NCI-H128 (cell line): Measurements from ENCODE around the gene PGP.
"Not testable (repeated sequence)": the region's sequence is repeated elsewhere in the genome, so short reads cannot be mapped to it uniquely, and the experiment has no call there.

Source experiments
- DNase-seq: peaks from one replicate; lab custom pipeline; 2025; ENCODE audit not compliant: unreplicated experiment; lab: John Stamatoyannopoulos, UW

The PGP gene

DNA sequence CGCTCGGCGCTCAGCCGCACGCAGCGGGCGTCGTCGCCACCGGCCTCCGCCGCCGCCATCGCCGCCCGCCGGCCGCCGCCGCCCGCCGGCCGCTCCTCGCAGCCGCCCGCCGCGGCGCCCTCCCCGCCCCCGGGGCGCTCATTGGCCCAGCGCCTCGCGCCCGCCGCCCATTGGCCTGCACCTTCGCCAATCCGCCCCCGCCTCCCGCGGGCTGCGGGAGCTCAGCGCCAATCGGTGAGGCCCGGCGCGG lies at the start of gene PGP:
Gene PGP (minus strand): TSS at position 122 of the 250 bp plus-strand sequence. CDS start 63 bp downstream, at position 59.
- DNase-seq = no peak

DNA sequence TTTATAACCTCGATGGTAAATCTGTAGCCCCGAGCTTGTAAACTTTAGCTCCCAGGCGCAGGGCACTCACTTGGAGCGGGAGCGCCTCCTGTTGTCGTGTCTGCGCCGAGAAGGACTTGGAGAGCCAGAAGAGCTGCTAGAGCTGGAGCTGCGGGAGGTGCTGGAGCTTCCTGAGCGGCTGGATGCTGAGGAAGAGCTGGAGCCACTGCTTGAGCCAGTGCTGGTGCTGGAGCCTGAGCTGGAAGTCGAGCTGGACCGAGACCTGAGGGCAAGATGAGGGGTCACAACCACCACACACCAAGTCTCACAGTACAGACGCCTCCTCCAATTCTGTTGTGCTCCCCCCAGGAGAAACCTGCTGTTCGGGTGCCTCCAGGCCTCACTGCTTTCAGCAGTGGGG lies 48.4 kb upstream of the PGP start:
- DNase-seq = not testable (repeated sequence)

GRCh38 chr16:2260250-2260649 lies 45.6 kb upstream of the PGP start:
- DNase-seq = no peak

- not testable (repeated sequence) for DNase-seq
Observed at GRCh38 chr16:2258530-2258929, 43.9 kb upstream of the PGP start.

DNA sequence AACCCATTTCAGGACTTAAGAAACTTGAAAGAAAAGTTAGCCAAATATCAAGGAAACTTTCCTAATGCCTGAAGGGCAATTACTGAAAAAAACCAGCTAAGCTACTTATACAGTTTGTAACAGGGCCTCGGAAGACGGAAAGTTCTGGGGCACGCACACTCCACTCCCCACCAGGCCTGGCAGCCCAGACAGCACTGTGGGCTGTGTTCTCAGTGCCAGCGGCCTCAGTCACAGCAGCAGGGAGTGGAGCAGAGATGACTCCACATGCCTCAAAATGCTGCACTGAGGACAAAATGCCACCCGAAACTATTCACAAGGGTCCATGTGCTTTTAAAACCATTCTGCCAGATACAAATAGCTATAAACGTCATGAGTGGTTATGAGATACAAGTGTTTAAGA lies 43.1 kb upstream of the PGP start:
- DNase-seq = no peak

- DNase-seq = no peak
Observed at GRCh38 chr16:2256531-2257140, 42.0 kb upstream of the PGP start.

DNA sequence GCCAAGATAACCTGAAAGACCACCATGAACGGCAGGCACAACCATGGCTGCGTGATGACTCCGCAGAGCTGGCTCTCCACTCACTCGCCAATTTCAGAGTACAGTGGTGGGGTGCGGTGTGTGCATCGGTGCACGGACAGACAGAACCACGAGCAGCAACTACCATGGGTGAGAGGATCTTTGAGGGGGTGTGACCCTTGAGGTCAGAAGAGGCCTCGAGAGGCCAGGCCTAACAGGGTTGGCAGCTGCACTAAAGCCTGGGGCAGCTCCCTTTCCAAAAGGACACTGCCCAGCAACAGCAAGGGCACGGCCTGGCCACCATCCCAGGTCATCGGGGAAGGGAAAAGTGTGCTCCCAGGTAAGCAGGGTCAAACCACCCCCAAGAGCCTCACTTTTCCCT lies 38.7 kb upstream of the PGP start:
- DNase-seq = no peak

- no peak for DNase-seq
Observed at GRCh38 chr16:2252806-2253148, 38.1 kb upstream of the PGP start.

- DNase-seq = peak; percentile 74
Observed at GRCh38 chr16:2251296-2252111, 36.9 kb upstream of the PGP start, which contains the start of gene ECI1. Gene ECI1 (minus strand): TSS chr16:2251587. CDS start chr16:2251566, 21 bp downstream.

- DNase-seq = no peak
Observed at GRCh38 chr16:2250652-2251295, 36.1 kb upstream of the PGP start.

DNA sequence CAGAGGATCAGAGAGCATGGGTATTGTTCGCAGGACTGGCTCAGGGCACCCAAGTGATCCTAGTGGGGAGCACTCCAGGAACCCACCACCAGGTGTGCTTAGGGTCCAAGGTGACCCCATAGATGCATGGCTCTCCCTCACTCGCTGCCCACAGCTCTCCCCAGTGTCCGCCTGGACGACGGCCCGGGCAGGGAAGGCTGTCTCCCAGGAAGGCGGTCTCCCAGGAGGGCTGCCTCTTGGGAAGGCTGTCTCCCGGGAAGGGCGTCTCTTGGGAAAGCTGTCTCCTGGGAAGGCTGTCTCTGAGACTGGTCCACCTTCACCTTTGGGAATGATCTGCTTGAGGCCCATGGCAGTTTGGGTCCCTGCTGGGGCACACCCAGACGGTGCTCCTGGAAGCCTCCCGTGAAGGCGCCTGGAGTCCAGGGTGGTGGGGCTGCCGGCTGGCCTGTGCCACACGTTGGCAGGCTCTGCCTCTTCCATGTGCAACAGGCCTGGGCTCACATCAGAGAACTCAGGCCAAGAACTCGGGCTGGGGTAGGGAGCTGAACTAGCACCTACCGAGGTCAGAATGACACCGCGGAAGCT lies 31.8 kb upstream of the PGP start:
- no peak for DNase-seq

DNA sequence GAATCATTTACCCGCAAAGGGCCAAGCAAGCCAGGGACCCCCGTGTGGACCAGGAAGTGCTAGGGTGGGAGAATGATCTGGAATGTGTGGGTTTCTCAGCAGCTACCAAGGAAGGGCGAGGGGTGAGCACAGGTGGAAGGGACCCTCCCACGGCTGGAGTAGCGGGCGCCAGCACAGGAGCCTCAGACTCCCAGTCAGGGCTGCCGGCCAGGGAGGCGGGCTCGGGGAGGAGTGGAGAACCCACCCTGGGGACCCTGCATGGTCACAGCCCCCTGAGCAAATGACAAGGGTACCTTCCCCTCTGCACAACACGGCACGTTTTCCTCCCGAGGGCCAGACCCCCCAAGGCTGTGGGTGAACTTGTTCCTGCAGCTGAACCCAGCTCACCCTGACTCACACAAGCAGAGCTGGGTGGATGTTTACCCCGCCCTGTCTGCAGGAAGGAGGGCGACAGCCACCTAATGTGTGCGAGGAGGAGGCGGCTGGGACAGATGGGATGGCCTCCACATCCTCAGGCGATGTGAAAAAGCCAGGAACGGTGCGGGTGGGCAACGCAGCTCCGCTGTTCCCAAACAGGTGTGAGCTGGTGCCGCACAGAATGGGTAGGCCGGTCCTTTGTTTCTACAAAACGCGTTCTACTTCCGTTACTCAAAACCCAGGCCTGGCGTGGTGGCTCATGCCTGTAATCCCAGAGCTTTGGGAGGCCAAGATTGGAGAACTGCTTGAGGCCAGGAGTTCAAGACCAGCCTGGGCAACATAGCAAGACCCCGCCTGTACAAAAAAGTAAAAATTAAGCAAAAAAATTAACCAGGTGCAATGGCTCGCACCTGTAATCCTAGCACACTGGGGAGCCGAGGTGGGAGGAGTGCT lies 30.5 kb upstream of the PGP start:
- no peak for DNase-seq

DNA sequence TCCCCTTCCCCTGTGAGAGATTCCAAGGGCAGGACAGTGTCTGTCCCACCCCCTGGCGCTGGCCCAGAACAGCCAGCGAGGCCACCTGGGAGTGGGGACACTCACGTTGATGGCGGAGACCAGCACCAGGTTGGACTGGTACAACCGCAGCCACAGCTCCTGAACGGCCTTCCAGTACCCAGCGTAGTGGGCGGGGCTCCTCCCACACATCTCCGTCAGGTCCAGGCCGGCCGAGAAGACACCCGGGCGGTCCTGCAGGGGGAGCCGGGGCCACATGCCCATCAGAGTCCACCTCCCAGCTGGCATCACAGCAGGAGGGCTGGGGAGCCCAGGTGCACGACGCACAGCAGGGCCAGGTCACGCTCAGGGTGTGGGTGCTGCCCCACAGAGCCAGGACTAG lies 29.7 kb upstream of the PGP start:
- no peak for DNase-seq

DNA sequence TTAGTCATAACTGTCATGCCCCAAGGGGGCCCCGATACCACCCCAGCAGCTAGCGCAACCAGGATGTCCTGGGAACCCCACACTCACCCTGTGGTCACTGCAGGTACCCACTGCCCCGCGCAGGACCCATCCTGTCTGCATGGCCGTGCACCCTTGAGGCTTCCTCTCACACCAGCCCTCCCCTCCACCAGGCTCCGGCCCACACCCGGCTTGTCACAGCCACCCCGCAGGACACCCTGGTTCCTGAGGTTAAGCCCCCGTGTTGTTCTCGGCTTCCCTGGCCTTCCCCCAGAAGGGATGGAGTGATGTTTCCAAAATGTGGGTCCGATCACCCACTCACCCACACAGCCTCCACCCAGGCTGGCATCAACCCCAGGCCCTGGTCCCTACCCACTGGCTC lies 29.1 kb upstream of the PGP start:
- DNase-seq = no peak

DNA sequence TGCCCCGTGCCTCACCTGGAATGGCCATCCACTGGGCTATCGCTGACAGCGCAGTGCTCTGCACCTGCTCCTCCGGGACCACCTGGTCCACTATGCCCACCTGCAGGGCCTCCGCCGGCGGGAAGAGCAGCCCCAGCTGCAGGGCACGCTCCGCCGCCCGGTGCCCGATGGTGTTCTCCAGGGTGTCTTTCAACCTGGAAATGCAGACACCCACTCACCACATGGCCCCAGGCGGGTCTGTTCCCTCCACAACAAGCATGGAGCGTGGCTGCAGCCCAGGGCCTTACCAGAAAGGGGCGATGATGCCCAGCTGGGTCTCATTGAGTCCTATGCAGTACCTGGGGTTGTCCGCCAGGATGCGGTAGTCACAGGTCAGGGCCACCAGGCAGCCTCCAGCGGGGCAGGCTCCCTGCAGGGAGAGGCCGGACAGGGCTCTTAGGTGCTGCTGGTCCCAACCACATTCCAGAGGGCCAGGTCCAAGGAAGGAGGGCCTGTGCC lies 28.4 kb upstream of the PGP start:
- DNase-seq = no peak

DNA sequence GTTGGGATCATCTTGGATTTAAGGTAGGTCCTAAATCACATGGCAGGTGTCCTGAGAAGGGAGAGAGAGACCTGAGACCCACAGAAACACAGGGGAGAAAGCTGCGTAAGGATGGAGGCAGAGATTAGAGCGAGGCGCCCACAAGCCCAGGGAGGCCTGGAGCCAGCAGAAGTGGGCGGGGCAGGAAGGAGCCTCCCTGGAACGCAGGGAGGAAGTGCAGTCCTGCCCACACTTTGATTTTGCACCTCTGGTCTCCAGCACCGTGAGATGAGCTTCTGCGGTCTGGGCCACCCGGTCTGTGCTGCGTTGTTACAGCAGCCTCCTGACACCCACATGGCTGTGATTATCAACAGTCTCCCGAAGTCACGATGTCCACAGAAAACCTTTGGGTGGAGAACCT lies 28.0 kb upstream of the PGP start:
- no peak for DNase-seq

DNA sequence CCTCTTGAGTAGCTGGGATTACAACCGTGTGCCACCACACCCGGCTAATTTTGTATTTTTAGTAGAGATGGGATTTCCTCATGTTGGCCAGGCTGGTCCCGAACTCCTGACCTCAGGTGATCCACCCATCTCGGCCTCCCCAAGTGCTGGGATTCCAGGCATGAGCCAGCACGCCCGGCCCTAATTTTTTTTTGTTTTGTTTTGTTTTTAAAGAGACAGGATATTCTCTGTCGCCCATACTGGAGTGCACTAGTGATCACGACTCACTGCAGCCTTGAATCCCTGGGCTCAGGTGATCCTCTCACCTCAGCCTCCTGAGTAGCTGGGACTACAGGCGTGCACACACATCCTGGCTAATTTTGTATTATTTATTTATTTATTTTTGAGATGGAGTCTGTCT lies 25.7 kb upstream of the PGP start:
- DNase-seq = not testable (repeated sequence)

GRCh38 chr16:2238838-2239675 lies 24.4 kb upstream of the PGP start:
- no peak for DNase-seq

DNA sequence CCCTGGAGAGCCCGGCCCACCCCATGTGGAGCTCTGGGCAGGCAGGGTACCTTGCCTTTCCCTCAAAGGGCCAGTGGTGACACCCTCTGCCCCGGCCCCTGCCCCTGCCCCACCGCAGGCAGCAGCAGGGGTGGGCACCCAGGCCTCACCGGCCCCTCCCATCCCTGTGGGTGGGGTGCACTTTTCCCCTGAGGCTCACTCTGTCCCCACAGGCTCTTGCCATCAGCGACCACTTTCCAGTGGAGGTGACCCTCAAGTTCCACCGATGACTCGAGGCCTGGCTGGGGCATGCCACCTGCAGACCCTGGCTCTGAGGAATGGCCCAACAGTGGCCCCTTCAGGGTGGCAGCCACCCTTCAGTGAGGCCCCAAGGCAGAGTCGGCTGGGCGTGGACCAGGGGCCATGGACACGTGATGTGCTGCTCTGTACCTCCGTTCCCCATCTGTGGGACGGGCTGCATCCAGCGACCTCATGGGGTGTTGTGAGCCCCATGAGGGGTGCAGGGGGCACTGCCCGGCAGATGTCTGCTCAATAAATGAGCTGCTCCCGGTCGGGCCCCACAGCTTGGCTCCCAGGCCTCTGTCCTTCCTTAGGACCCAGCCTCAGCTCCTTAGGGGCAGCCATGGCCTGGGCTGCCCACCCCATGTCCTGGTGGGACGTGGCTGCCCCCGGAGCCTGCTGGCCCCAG lies 23.7 kb upstream of the PGP start:
- DNase-seq = no peak
